Measurements from ENCODE around the gene FGD3. TPM values are rescaled to one million over a fixed set of nuclear protein-coding genes. Genes with fewer than 3 reads are reported as not detected.

The FGD3 gene
- total RNA-seq, 1 experiment from 2014 or later = 89.0 TPM

DNA sequence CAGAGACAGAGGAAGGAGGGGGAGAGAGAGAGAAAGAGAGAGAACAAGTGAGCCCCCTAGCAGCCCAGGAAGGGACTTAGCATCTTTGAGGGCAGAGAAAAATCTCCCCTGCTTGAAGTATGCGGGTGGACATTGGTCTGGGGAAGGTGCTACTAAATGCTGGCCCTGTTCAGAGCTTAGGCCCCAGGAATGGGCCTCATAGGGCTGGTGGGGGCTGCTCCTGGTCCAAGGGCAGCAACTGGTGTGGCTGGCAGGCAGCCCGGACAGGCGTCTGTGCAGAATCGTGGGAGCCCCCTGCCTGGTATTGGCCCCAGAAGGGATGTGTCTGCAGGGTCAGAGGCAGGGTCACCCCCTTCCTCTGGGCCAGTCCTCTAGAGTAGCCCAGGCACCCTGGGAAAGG, 63.4 kb downstream of the FGD3 start:
- H2AFZ ChIP-seq = no peak overlapping the region
- DNase-seq = no peak
- ChIA-PET POLR2A (ENCODE audit: unreplicated experiment) (no interaction called here), CTCF (no interaction called here)
- no peak for TF ChIP-seq EZH2 (IDR thresholded peaks at IDR 0.05; ENCODE audit: low read depth)
- TF ChIP-seq CTCF (conservative IDR thresholded peaks at IDR 0.05) = no peak
- H3K79me2 ChIP-seq (ENCODE audit: low read depth) = no peaks in the 10 kb centered on the region
- no peaks in the 10 kb centered on the region for H3F3A ChIP-seq (ENCODE audit: insufficient read depth, low read depth)
- H3K9me2 ChIP-seq (ENCODE audit: insufficient read depth) = no peaks in the 10 kb centered on the region
- no peaks in the 10 kb centered on the region for H3K27me3 ChIP-seq (ENCODE audit: insufficient read depth, low read depth)
- no peak overlapping the region for H3K4me3 ChIP-seq
- H3K36me3 ChIP-seq (ENCODE audit: low read depth) = peaks cover 20% of the 10 kb centered on the region
- intact Hi-C loops (cut with micrococcal nuclease; ENCODE audit: unreplicated experiment) = no loop called here
- no TSS peak for BruUV-seq (replicated peaks)
- H3K4me1 ChIP-seq (replicated peaks; ENCODE audit: insufficient read depth) = no peaks in the 10 kb centered on the region
- H3K9me3 ChIP-seq (ENCODE audit: insufficient read depth, low read depth) = no peaks in the 10 kb centered on the region
- no peaks in the 10 kb centered on the region for H4K20me1 ChIP-seq (ENCODE audit: insufficient read depth)
- no peak overlapping the region for H3K4me2 ChIP-seq
- H3K27ac ChIP-seq = no peak overlapping the region

GRCh38 chr9:93011114-93011513, 63.8 kb downstream of the FGD3 start:
- ChIA-PET CTCF (no interaction called here), POLR2A (ENCODE audit: unreplicated experiment) (no interaction called here)
- no peak overlapping the region for H3K4me2 ChIP-seq
- H3K27me3 ChIP-seq (ENCODE audit: insufficient read depth, low read depth) = no peaks in the 10 kb centered on the region
- DNase-seq = no peak
- no peaks in the 10 kb centered on the region for H3K9me2 ChIP-seq (ENCODE audit: insufficient read depth)
- intact Hi-C loops (cut with micrococcal nuclease; ENCODE audit: unreplicated experiment) = no loop called here
- no peaks in the 10 kb centered on the region for H4K20me1 ChIP-seq (ENCODE audit: insufficient read depth)
- no peak for TF ChIP-seq CTCF (conservative IDR thresholded peaks at IDR 0.05)
- TF ChIP-seq EZH2 (IDR thresholded peaks at IDR 0.05; ENCODE audit: low read depth) = no peak
- no peaks in the 10 kb centered on the region for H3K79me2 ChIP-seq (ENCODE audit: low read depth)
- no peak overlapping the region for H3K4me3 ChIP-seq
- no TSS peak for BruUV-seq (replicated peaks)
- H2AFZ ChIP-seq = no peak overlapping the region
- H3F3A ChIP-seq (ENCODE audit: insufficient read depth, low read depth) = no peaks in the 10 kb centered on the region
- H3K36me3 ChIP-seq (ENCODE audit: low read depth) = peaks cover 20% of the 10 kb centered on the region
- H3K4me1 ChIP-seq (replicated peaks; ENCODE audit: insufficient read depth) = no peaks in the 10 kb centered on the region
- H3K27ac ChIP-seq = no peak overlapping the region
- H3K9me3 ChIP-seq (ENCODE audit: insufficient read depth, low read depth) = no peaks in the 10 kb centered on the region

DNA sequence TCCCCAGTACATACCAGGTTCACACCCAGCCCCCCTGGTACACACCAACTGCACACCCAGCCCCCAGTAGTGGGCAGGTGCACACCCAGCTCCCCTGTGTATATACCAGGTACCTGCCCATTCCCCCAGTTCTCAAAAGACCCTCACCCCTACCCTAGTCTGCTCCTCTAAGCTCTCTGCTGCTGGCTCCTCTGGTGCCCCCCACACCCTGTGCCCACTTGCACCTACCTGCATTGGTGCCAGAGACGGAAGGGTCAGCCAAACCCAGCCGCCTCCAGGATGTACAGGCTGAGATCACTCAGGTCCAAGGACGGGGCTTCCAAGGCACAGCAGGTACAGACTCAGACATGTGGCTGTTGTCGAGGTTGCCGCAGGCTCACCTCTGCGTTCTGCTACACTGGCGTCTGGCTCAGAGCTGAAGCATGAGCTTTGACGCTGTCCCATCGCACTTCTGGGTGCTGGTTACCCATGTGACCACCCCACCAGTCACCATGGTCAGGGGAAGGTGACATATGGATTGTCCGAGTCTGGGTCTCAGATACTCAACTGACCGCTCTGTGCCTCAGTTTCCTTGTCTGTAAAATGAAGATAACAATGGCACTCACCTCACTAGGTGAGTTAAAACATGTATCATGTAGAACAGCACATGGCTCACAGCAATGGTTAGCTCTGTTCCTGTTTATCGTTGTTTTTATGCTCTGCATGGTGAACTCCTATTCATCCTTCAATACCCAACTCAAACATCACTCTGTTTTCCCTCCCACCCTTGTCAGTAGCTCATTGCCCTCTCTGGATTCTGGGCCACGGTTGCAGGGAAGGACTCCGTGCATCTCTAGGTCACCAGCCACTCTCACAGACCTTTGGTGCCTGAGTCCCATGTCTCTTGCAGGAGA, 65.9 kb downstream of the FGD3 start:
- Histone ChIP-seq H3K4me2 (no peak overlapping the region), H3F3A (ENCODE audit: insufficient read depth, low read depth) (no peaks in the 10 kb centered on the region), H3K4me3 (no peak overlapping the region), H3K27me3 (ENCODE audit: insufficient read depth, low read depth) (no peaks in the 10 kb centered on the region), H3K9me3 (ENCODE audit: insufficient read depth, low read depth) (no peaks in the 10 kb centered on the region), H3K4me1 (replicated peaks; ENCODE audit: insufficient read depth) (no peaks in the 10 kb centered on the region), H3K27ac (no peak overlapping the region), H3K9me2 (ENCODE audit: insufficient read depth) (no peaks in the 10 kb centered on the region), H3K79me2 (ENCODE audit: low read depth) (no peaks in the 10 kb centered on the region), H2AFZ (no peak overlapping the region), H3K36me3 (ENCODE audit: low read depth) (peaks cover 9% of the 10 kb centered on the region; the same call in 1 of the 2 replicates), H4K20me1 (ENCODE audit: insufficient read depth) (no peaks in the 10 kb centered on the region)
- TF ChIP-seq EZH2 (IDR thresholded peaks at IDR 0.05; ENCODE audit: low read depth) = no peak
- no peak for TF ChIP-seq CTCF (conservative IDR thresholded peaks at IDR 0.05)
- intact Hi-C loops (cut with micrococcal nuclease; ENCODE audit: unreplicated experiment) = no loop called here
- no peak for DNase-seq
- CTCF ChIA-PET = no interaction called here
- no TSS peak for BruUV-seq (replicated peaks)
- POLR2A ChIA-PET (ENCODE audit: unreplicated experiment) = no interaction called here
